ENCODE data around the gene PCBP3.

PCBP3 gene

GRCh38 chr21:45721671-45722070 is 78.1 kb downstream of the PCBP3 start:
- Histone ChIP-seq H3K4me3 (IDR thresholded peaks at IDR 0.05; ENCODE audit: insufficient read depth, low read depth, low read length) (no peak overlapping the region), H3K79me2 (ENCODE audit: insufficient read depth, low read depth) (no peaks in the 10 kb centered on the region), H4K20me1 (ENCODE audit: insufficient read depth) (no peaks in the 10 kb centered on the region), H3K27me3 (ENCODE audit: insufficient read depth, low read depth) (peaks cover 8% of the 10 kb centered on the region; the same call in 1 of the 2 replicates), H3K4me2 (no peak overlapping the region), H3K27ac (no peak overlapping the region), H3K36me3 (ENCODE audit: insufficient read depth) (no peaks in the 10 kb centered on the region), H3K9ac (no peak overlapping the region), H2AFZ (ENCODE audit: low read depth) (no peak overlapping the region), H3K4me1 (ENCODE audit: low read depth, poor library complexity, severe bottlenecking) (no peaks in the 10 kb centered on the region)
- no peak for TF ChIP-seq CTCF (conservative IDR thresholded peaks at IDR 0.05; ENCODE audit: low read depth, low read length)

GRCh38 chr21:45723049-45723958 is 79.8 kb downstream of the PCBP3 start:
- H3K4me2 ChIP-seq = no peak overlapping the region
- H3K9ac ChIP-seq = no peak overlapping the region
- no peak for TF ChIP-seq CTCF (conservative IDR thresholded peaks at IDR 0.05; ENCODE audit: low read depth, low read length)
- H3K4me3 ChIP-seq (IDR thresholded peaks at IDR 0.05; ENCODE audit: insufficient read depth, low read depth, low read length) = no peak overlapping the region
- H3K4me1 ChIP-seq (ENCODE audit: low read depth, poor library complexity, severe bottlenecking) = no peaks in the 10 kb centered on the region
- no peak overlapping the region for H3K27ac ChIP-seq
- peaks cover 8% of the 10 kb centered on the region; the same call in 1 of the 2 replicates for H3K27me3 ChIP-seq (ENCODE audit: insufficient read depth, low read depth)
- H4K20me1 ChIP-seq (ENCODE audit: insufficient read depth) = no peaks in the 10 kb centered on the region
- no peaks in the 10 kb centered on the region for H3K79me2 ChIP-seq (ENCODE audit: insufficient read depth, low read depth)
- no peak overlapping the region for H2AFZ ChIP-seq (ENCODE audit: low read depth)
- H3K36me3 ChIP-seq (ENCODE audit: insufficient read depth) = no peaks in the 10 kb centered on the region

- Histone ChIP-seq H3K4me1 (ENCODE audit: low read depth, poor library complexity, severe bottlenecking) (no peaks in the 10 kb centered on the region), H3K36me3 (ENCODE audit: insufficient read depth) (no peaks in the 10 kb centered on the region), H3K27me3 (ENCODE audit: insufficient read depth, low read depth) (peaks cover 3% of the 10 kb centered on the region; the same call in 1 of the 2 replicates), H3K27ac (no peak overlapping the region), H4K20me1 (ENCODE audit: insufficient read depth) (no peaks in the 10 kb centered on the region), H3K79me2 (ENCODE audit: insufficient read depth, low read depth) (no peaks in the 10 kb centered on the region), H3K9ac (no peak overlapping the region), H2AFZ (ENCODE audit: low read depth) (no peak overlapping the region), H3K4me3 (IDR thresholded peaks at IDR 0.05; ENCODE audit: insufficient read depth, low read depth, low read length) (no peak overlapping the region), H3K4me2 (no peak overlapping the region)
- no peak for TF ChIP-seq CTCF (conservative IDR thresholded peaks at IDR 0.05; ENCODE audit: low read depth, low read length)
Observed at GRCh38 chr21:45724345-45724961, 80.9 kb downstream of the PCBP3 start.

GRCh38 chr21:45724994-45725843 is 81.7 kb downstream of the PCBP3 start:
- no peak overlapping the region for H3K4me2 ChIP-seq
- no peak overlapping the region for H2AFZ ChIP-seq (ENCODE audit: low read depth)
- no peaks in the 10 kb centered on the region for H3K4me1 ChIP-seq (ENCODE audit: low read depth, poor library complexity, severe bottlenecking)
- no peaks in the 10 kb centered on the region for H3K36me3 ChIP-seq (ENCODE audit: insufficient read depth)
- H3K4me3 ChIP-seq (IDR thresholded peaks at IDR 0.05; ENCODE audit: insufficient read depth, low read depth, low read length) = no peak overlapping the region
- no peak for TF ChIP-seq CTCF (conservative IDR thresholded peaks at IDR 0.05; ENCODE audit: low read depth, low read length)
- H3K79me2 ChIP-seq (ENCODE audit: insufficient read depth, low read depth) = no peaks in the 10 kb centered on the region
- no peak overlapping the region for H3K9ac ChIP-seq
- H3K27me3 ChIP-seq (ENCODE audit: insufficient read depth, low read depth) = peaks cover 3% of the 10 kb centered on the region; the same call in 1 of the 2 replicates
- H3K27ac ChIP-seq = no peak overlapping the region
- H4K20me1 ChIP-seq (ENCODE audit: insufficient read depth) = no peaks in the 10 kb centered on the region
